HG02884 (cell line): ENCODE results near the gene CNTN5.
"Not testable (repeated sequence)": the region's sequence is repeated elsewhere in the genome, so short reads cannot be mapped to it uniquely, and the experiment has no call there.

Experiments
- ATAC-seq: cut with Tn5 transposase; IDR thresholded peaks from one replicate; pipeline ENCODE4 v1.9.1; 2021; ENCODE audit warnings: mild to moderate bottlenecking, moderate library complexity; ENCODE audit not compliant: unreplicated experiment

CNTN5 gene

GRCh38 chr11:100274466-100274865 lies 1253.7 kb downstream of the CNTN5 start:
- ATAC-seq, result not testable (repeated sequence)

GRCh38 chr11:100294748-100295147 lies 1274.0 kb downstream of the CNTN5 start:
- no peak for ATAC-seq

- no peak for ATAC-seq
These were observed 1275.4 kb downstream of the CNTN5 start for GRCh38 chr11:100296051-100296679.

GRCh38 chr11:100297516-100297915 lies 1276.8 kb downstream of the CNTN5 start:
- no peak for ATAC-seq

- no peak for ATAC-seq
These were observed 1282.1 kb downstream of the CNTN5 start for GRCh38 chr11:100302824-100303223.

- ATAC-seq, result no peak
These were observed 1283.1 kb downstream of the CNTN5 start for GRCh38 chr11:100303897-100304296.

- ATAC-seq, result no peak
These were observed 1287.5 kb downstream of the CNTN5 start for GRCh38 chr11:100308202-100308601.

GRCh38 chr11:100315946-100316345 lies 1295.2 kb downstream of the CNTN5 start:
- ATAC-seq, result no peak

GRCh38 chr11:100316952-100317351 lies 1296.2 kb downstream of the CNTN5 start:
- no peak for ATAC-seq

GRCh38 chr11:100319691-100320090 lies 1298.9 kb downstream of the CNTN5 start:
- ATAC-seq, result no peak

- ATAC-seq, result no peak
These were observed 1308.0 kb downstream of the CNTN5 start for GRCh38 chr11:100328626-100329340.

- ATAC-seq, result no peak
These were observed 1308.6 kb downstream of the CNTN5 start for GRCh38 chr11:100329352-100329751.

GRCh38 chr11:100336873-100337272 lies 1316.1 kb downstream of the CNTN5 start:
- no peak for ATAC-seq

GRCh38 chr11:100338144-100338840 lies 1317.5 kb downstream of the CNTN5 start:
- ATAC-seq, result no peak

GRCh38 chr11:100340466-100341319 lies 1319.9 kb downstream of the CNTN5 start:
- ATAC-seq, result no peak

GRCh38 chr11:100353083-100353482 lies 1332.3 kb downstream of the CNTN5 start:
- ATAC-seq, result no peak

- no peak for ATAC-seq
These were observed 1334.0 kb downstream of the CNTN5 start for GRCh38 chr11:100354736-100355135.

- no peak for ATAC-seq
These were observed 1335.3 kb downstream of the CNTN5 start for GRCh38 chr11:100356035-100356434.

GRCh38 chr11:100359281-100359680 lies 1338.5 kb downstream of the CNTN5 start:
- no peak for ATAC-seq

GRCh38 chr11:100367892-100368291 lies 1347.1 kb downstream of the CNTN5 start:
- no peak for ATAC-seq

GRCh38 chr11:100383357-100383865 lies 1362.7 kb downstream of the CNTN5 start:
- no peak for ATAC-seq
